Stimulated activated CD8-positive, alpha-beta memory T cell treated with anti-CD3 and anti-CD28 coated beads, Interleukin-15, amount 100 ng/mL, for 24 hours (primary cell): ENCODE results near the gene PRELID3B.
"Not testable (repeated sequence)": the region's sequence is repeated elsewhere in the genome, so short reads cannot be mapped to it uniquely, and the experiment has no call there.

ENCODE experiments used
- DNase-seq: peaks from one replicate; pipeline ENCODE4 v3.0.0-alpha.2; 2020; ENCODE audit warnings: low read depth

The PRELID3B gene

GRCh38 chr20:59025511-59025910, 17.1 kb downstream of the PRELID3B start:
- no peak for DNase-seq

GRCh38 chr20:59025086-59025485, 17.5 kb downstream of the PRELID3B start:
- DNase-seq = no peak

GRCh38 chr20:59024111-59024530, 18.5 kb downstream of the PRELID3B start:
- DNase-seq = no peak

GRCh38 chr20:59023616-59024015, 19.0 kb downstream of the PRELID3B start:
- DNase-seq = no peak

GRCh38 chr20:59022754-59023153, 19.8 kb downstream of the PRELID3B start:
- no peak for DNase-seq

- DNase-seq = no peak
Measured at GRCh38 chr20:59020938-59021551, 21.5 kb downstream of the PRELID3B start.

GRCh38 chr20:59019217-59019616, 23.4 kb downstream of the PRELID3B start, which contains the start of gene TUBB1:
Gene TUBB1 (plus strand): TSS chr20:59019429. CDS start chr20:59019523, 94 bp downstream.
- DNase-seq = no peak

DNA sequence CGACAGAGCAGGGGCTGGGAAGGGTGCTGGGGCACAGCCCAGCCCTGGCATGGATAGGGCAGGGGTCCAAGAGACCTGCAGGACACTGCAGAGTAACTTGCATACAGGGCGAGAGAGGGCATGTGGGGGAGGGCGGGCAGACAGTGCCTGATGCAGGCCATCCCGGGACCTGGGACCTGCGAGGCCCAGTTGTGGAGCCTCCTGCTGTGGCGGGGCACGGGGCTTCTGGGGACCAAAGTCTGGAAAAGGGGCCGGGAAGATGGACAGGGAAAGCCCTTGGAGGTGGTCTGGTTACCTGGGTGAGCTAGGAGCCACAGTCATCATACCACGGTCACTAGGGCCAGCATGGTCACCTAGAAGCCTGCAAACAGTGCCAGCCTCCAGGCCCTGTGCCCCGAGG, 23.8 kb downstream of the PRELID3B start:
- no peak for DNase-seq

DNA sequence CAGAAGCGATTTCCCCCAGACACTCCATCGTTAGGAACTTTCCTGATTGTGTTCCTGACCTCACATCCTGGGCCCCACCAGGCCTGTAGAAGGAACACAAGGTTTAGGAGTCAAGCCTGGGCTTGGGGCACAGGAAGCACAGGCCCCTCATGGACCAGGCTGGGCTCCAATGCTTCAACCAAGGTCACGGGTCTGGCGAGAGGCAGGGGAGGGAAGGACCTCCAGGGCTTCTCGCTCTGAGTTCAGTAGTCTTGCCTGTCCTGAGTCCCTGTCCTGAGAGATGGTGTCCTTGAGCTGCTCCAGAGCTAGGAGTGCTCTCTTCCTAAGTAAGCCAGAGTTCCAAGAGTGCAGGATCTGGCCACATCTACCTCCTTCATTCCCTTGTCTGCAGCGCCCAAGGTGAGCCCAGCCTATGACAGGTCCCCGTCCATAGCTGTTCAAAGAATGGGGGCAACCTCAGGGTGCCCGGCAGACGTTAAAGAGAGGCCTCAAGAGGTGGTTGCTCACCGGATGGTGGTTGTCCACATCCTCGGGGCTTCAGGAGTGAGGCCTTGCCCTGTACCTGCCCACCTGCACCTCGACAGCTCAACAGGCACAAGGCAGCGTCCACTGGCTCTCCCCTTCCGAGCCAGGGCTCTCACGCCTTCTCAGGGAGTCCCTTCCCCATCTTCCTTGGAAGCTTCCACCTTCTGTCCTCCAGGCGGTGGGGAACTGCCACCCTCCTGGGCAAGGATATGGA, 24.9 kb downstream of the PRELID3B start:
- DNase-seq = no peak

DNA sequence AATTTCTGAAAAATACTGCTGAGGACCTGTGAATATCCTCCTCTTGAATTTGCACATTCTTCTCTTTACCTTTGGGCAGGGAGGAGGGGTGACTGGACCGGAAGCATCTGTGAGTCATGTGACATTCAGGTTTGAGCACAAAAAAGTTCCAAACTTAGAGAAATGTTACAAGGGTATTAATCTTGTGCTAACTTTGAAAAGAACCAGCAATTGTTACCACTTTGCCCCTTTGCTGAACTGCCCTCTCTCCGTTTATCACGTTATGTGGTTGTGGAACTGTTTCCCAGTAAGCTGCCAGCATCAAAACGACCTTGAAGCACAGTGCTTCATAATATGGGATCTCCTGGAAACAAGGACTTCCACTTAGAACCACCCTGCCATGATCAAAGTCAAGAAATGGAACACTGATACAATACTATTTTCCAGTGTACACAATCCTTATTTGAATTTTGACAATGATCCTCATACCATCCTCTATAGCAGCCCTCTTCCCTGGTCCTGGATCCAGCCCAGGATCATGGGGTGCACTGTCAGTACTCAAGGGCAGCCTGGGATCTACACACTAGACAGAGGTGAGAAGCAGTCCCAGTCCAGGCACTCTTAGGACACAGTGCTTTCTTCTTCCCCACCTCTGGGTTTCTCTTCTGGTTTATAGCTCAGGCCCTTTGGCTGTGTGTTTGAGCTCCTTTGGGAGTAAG, 25.6 kb downstream of the PRELID3B start:
- DNase-seq = no peak

DNA sequence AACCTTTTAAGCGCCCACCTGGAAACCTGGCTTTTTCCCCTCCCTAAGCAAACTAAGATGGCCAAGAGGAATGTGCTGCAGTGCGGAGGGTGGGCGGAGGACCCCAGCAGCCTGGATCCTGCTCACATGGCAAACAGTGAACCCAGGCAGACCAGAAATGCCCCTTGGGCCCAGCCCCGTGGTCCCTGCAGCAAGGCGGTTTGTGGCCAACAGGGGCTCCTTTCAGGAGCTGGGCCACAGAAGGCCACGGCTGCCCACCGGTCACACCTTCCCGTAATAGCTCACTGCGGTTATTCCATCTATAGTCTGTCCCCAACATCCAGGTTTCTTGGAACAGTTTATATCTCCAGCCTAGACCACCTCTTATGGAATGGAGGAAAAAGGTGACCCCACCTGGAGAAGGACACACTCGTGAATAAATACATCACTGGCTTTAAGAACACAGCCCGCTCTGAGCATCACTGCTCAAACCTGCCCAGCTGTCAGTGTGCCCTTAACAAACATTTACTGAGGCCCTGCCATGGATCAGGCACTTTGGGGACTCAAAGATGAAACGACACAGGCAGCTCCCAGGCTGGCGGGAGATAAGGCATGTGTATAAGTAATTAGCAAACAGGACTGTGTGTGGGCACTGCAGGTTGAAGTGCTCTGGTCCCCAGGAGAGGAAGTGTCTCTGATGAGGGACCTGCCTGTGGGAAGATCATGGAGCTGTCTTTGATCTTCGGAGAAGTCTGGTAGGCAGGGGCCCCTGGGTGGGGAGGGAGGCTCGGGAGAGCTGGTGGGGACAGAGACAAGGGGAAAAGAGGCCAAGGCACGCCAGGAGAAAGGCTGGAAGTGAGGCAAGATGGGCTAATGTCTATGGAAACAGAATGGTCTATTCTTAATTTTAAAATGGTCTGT, 26.5 kb downstream of the PRELID3B start:
- no peak for DNase-seq

- no peak for DNase-seq
Measured at GRCh38 chr20:59015411-59015810, 27.2 kb downstream of the PRELID3B start.

GRCh38 chr20:59014680-59015389, 27.8 kb downstream of the PRELID3B start:
- no peak for DNase-seq

- no peak for DNase-seq
Measured at GRCh38 chr20:59013959-59014608, 28.5 kb downstream of the PRELID3B start.

DNA sequence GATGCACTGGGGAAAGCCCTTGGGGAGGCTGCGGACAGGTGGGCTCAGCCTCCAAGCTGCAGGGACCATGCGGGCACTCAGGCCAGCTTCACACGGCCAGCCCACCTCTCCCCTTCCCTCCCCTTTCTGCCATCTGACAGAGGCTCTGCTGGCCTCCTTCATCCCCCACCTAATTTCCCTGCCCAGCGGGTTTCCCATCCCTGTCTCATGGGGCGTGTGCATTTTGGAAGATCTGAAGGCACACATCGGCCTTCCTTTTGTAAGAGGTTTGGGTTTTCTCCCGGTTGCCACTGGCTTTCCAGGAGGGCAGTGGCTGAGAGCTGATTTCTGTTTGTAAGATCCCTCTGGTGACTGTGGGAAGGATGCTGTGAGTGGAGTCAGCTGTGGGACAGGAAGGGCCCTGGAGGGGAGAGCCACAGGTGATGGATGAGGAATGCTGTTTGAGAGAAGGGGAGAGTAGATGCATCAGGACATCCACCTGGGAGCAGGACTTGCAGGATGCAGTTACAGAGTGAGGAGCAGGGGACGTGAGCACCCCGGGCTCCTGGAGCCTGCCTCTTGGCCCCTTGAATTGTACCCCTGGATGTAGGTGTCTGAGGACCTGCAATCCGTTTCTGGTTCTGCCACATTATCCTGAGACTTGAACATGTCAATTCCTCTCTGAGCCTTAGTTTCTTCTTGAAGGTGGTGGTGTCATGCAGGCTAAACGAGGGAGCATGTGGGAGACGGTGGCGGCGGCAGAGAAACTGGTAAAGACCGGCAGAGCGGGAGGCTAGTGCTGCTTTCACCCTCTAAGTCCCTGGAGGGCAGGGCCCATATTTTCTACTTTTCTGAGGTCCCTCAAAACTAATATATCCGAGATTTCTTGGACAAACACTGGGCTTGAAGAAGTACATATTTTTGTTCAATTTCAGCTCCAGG, 29.3 kb downstream of the PRELID3B start:
- DNase-seq = no peak

DNA sequence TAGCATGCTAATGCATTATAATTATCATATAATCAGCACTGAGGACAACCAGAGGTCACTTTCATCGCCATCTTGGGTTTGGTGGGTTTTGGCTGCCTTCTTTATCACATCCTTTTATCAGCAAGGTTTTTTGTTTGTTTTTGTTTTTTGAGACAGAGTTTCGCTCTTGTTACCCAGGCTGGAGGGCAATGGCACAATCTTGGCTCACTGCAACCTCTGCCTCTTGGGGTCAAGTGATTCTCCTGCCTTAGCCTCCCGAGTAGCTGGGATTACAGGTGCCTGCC, 30.8 kb downstream of the PRELID3B start:
- DNase-seq = not testable (repeated sequence)

- DNase-seq = no peak
Measured at GRCh38 chr20:59010995-59011873, 31.4 kb downstream of the PRELID3B start.

GRCh38 chr20:59010321-59010994, 32.1 kb downstream of the PRELID3B start:
- no peak for DNase-seq
